Measurements from ENCODE around the gene CSRNP3. TPM values are rescaled to one million over a fixed set of nuclear protein-coding genes. Genes with fewer than 3 reads are reported as not detected.

The CSRNP3 gene
- total RNA-seq, 3 donors from 2014 or later: 2.0 to 5.2 (median 4.6) TPM

DNA sequence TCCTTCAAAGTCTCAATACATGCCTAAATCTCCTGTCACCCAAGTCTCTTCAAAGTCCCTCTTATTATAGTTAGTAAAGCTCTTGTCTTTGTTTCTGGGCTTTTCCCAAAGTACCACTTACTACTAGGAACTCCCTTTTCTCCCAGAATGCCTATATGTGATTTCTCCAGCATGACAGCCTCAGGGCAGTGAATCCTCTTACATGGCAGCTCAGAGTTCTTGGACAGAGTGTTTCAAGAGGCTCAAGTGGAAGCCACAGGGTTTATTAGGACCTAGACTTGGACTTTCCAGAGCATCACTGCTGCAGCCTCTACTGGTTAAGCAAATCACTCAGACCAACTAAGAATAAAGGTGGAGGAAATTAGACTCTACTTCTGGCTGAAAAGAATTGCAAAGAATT, 98.9 kb downstream of the CSRNP3 start:
- DNase-seq: no peak

DNA sequence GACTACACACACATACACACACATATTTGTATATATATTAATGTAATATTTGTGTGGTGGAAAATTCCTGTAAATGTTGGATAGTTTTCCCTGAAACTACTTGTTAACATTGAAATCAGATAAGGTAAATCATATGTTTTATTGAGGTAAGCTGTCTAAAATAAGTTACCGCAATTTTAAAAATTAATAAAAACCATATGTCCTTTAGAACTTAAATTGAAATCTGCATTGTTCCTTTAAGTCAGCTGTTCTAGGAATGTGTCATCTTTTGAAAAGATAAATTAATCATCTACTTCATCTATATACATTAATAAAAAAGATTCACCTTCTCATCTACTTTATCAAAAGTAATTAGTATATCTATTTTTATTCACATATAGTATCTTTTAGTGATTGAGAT, 102.0 kb downstream of the CSRNP3 start:
- ATAC-seq: no peak
- intact Hi-C loops (cut with DNase I, micrococcal nuclease): no loop called here
- no peaks in the 10 kb centered on the region for H3K4me1 ChIP-seq (ENCODE audit: low read depth)
- no peak overlapping the region for H3K4me3 ChIP-seq
- DNase-seq: no peak
- H3K9me3 ChIP-seq: no peaks in the 10 kb centered on the region
- H3K36me3 ChIP-seq (ENCODE audit: low read depth): no peaks in the 10 kb centered on the region
- TF ChIP-seq, protein P1, sequence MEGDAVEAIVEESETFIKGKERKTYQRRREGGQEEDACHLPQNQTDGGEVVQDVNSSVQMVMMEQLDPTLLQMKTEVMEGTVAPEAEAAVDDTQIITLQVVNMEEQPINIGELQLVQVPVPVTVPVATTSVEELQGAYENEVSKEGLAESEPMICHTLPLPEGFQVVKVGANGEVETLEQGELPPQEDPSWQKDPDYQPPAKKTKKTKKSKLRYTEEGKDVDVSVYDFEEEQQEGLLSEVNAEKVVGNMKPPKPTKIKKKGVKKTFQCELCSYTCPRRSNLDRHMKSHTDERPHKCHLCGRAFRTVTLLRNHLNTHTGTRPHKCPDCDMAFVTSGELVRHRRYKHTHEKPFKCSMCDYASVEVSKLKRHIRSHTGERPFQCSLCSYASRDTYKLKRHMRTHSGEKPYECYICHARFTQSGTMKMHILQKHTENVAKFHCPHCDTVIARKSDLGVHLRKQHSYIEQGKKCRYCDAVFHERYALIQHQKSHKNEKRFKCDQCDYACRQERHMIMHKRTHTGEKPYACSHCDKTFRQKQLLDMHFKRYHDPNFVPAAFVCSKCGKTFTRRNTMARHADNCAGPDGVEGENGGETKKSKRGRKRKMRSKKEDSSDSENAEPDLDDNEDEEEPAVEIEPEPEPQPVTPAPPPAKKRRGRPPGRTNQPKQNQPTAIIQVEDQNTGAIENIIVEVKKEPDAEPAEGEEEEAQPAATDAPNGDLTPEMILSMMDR (IDR thresholded peaks at IDR 0.05): no peak

More for the DNA sequence above, 98.9 kb downstream of the CSRNP3 start:
- intact Hi-C loops (cut with DNase I, micrococcal nuclease): no loop called here
- no peaks in the 10 kb centered on the region for H3K36me3 ChIP-seq (ENCODE audit: low read depth)
- no peaks in the 10 kb centered on the region for H3K4me1 ChIP-seq (ENCODE audit: low read depth)
- no peak for ATAC-seq
- H3K4me3 ChIP-seq: no peak overlapping the region
- TF ChIP-seq, protein P1 (IDR thresholded peaks at IDR 0.05): no peak
- H3K9me3 ChIP-seq: no peaks in the 10 kb centered on the region

DNA sequence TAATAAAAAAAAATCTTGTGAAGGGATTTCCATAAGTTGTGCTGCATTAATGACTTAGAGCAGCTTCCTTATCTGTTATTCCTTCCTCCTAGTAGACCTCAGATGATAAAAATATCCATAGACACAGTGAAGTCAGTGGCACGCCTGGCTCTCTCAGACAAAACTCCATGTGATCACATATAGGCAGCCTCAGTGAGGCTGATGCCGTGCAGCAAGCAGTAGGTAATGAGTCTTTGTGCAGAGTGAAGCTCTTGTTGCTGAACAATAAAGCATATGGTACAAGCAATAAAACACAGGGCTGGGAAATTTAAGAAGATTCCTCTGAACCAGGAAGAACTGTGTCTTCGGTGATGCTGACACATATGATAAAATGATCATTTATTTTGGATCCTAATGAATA, 102.7 kb downstream of the CSRNP3 start:
- TF ChIP-seq, protein P1 (IDR thresholded peaks at IDR 0.05): no peak

DNA sequence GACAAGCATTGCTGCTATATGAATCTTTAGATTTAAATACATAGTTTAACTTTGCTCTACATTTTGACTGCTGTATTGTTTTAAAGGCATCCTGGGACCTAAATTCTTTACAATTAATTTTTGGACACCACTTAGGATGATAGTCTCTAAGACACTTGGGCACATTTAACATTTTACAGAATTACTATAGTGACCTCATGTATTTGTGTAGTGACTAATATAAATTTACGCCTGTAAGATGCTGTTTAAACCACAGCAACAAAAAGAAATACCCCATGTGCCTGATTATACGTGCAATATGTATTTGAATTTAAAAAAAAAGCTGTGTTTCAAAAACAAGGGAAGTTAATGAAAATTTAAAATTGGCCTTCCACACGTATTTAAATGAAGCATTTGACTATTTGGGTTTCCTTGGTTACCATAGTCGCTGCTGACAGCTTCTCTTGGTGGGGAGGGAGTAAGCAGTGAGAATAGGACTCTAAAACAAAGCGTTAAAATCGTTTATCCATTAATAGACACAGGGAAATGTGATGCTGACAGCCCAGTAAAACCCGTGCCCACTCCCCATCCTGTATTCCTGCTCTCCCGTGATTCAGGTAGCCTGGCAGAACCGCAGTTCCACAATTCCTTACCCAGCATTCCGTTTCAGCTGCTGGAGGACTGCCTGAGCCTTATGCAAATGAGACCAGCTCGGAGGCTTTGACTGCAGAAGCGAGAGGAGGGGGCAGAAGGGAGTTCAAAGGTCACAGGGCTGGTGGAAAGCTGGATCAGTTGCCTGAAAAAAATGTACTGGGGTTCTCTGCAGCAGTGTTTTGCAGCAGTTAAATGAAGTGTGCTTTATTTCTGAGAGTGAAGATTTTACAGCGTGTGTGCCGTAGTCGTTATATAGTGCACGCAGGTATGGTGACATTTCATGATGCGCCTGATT, 104.3 kb downstream of the CSRNP3 start:
- H3K9me3 ChIP-seq: no peaks in the 10 kb centered on the region
- intact Hi-C loops (cut with DNase I, micrococcal nuclease): no loop called here
- DNase-seq: peak; percentile 43 to 64 (median 52)
- H3K36me3 ChIP-seq (ENCODE audit: low read depth): no peaks in the 10 kb centered on the region
- H3K4me1 ChIP-seq (ENCODE audit: low read depth): no peaks in the 10 kb centered on the region
- ATAC-seq: peak; percentile 95
- H3K4me3 ChIP-seq: no peak overlapping the region
- TF ChIP-seq, protein P1 (IDR thresholded peaks at IDR 0.05): no peak

More for the DNA sequence above, 102.7 kb downstream of the CSRNP3 start:
- Histone ChIP-seq H3K9me3 (no peaks in the 10 kb centered on the region), H3K36me3 (ENCODE audit: low read depth) (no peaks in the 10 kb centered on the region), H3K4me3 (no peak overlapping the region), H3K4me1 (ENCODE audit: low read depth) (no peaks in the 10 kb centered on the region)
- intact Hi-C loops (cut with DNase I, micrococcal nuclease): no loop called here
- ATAC-seq: peak; percentile 71
- DNase-seq: peak in 1 of 3 donors; percentile 24

DNA sequence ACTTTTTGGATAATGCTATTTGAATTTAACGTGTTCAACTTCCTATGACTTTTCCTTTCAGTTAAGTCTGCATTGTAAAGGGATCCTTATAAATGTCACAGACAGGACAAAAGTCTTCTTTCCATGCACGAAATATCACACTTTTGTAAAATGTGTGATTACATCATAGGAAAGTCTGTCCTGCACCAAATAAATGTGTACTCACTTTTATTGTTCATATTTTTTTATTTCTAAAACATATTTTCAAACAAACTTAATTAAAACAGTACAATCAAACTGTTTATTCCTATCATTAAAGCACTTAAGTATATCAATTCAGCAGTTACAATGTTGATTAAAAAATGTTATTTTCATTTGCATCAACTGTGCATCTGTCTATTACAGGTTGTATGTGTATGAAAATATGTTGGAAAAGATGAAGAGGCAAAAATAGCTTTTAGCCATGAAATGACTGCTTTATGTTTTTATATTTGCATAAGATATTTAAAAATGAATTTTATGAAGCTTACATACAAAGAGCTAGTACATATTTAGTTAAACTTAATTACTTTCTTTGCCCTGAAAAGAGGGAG, 105.6 kb downstream of the CSRNP3 start:
- ATAC-seq (no peak), DNase-seq (no peak)
- intact Hi-C loops (cut with DNase I, micrococcal nuclease): no loop called here
- no peaks in the 10 kb centered on the region for H3K36me3 ChIP-seq (ENCODE audit: low read depth)
- H3K4me3 ChIP-seq: no peak overlapping the region
- no peaks in the 10 kb centered on the region for H3K9me3 ChIP-seq
- TF ChIP-seq, protein P1 (IDR thresholded peaks at IDR 0.05): no peak
- H3K4me1 ChIP-seq (ENCODE audit: low read depth): no peaks in the 10 kb centered on the region

Data from mucosa of descending colon (tissue), 3 donors.